ENCODE results near the gene HUNK.

HUNK gene

GRCh38 chr21:32044205-32045180 lies 171.7 kb downstream of the HUNK start:
- DNase-seq (ENCODE audit: low read depth, low spot score), result no peak

GRCh38 chr21:32046191-32046590 lies 173.4 kb downstream of the HUNK start:
- peak; percentile 59 for DNase-seq (ENCODE audit: low read depth, low spot score)

GRCh38 chr21:32048353-32048752 lies 175.5 kb downstream of the HUNK start:
- no peak for DNase-seq (ENCODE audit: low read depth, low spot score)
